COR-L47 (cell line): ENCODE results near the gene GSAP.
"Not testable (repeated sequence)": the region's sequence is repeated elsewhere in the genome, so short reads cannot be mapped to it uniquely, and the experiment has no call there.

Source experiments
- DNase-seq: peaks from one replicate; lab custom pipeline; 2025; lab: John Stamatoyannopoulos, UW

Gene GSAP

GRCh38 chr7:77415823-77416620 is at the start of gene GSAP:
TSS of gene GSAP (minus strand) at chr7:77416349. CDS start at chr7:77416321, 28 bp downstream.
- peak; percentile 25 for DNase-seq

GRCh38 chr7:77465256-77465655 is 49.1 kb upstream of the GSAP start:
- DNase-seq, result no peak

- DNase-seq, result no peak
Observed at GRCh38 chr7:77464589-77464988, 48.4 kb upstream of the GSAP start.

- DNase-seq, result not testable (repeated sequence)
Observed at GRCh38 chr7:77463632-77464031, 47.5 kb upstream of the GSAP start.

- no peak for DNase-seq
Observed at GRCh38 chr7:77461842-77462241, 45.7 kb upstream of the GSAP start.

GRCh38 chr7:77461246-77461645 is 45.1 kb upstream of the GSAP start:
- DNase-seq, result no peak

- DNase-seq, result no peak
Observed at GRCh38 chr7:77460057-77460486, 43.9 kb upstream of the GSAP start.

GRCh38 chr7:77459311-77459726 is 43.2 kb upstream of the GSAP start:
- no peak for DNase-seq

GRCh38 chr7:77458786-77459185 is 42.6 kb upstream of the GSAP start:
- DNase-seq, result no peak

- DNase-seq, result no peak
Observed at GRCh38 chr7:77457779-77458178, 41.6 kb upstream of the GSAP start.

- no peak for DNase-seq
Observed at GRCh38 chr7:77456696-77457095, 40.5 kb upstream of the GSAP start.

GRCh38 chr7:77455321-77455720 is 39.2 kb upstream of the GSAP start:
- DNase-seq, result no peak

- DNase-seq, result no peak
Observed at GRCh38 chr7:77454802-77455201, 38.7 kb upstream of the GSAP start.

GRCh38 chr7:77453531-77453930 is 37.4 kb upstream of the GSAP start:
- DNase-seq, result no peak

- not testable (repeated sequence) for DNase-seq
Observed at GRCh38 chr7:77451950-77452349, 35.8 kb upstream of the GSAP start.

- no peak for DNase-seq
Observed at GRCh38 chr7:77450613-77451012, 34.5 kb upstream of the GSAP start.

- no peak for DNase-seq
Observed at GRCh38 chr7:77450054-77450453, 33.9 kb upstream of the GSAP start.

- no peak for DNase-seq
Observed at GRCh38 chr7:77447616-77448015, 31.5 kb upstream of the GSAP start.

GRCh38 chr7:77444123-77444522 is 28.0 kb upstream of the GSAP start:
- DNase-seq, result no peak

- DNase-seq, result no peak
Observed at GRCh38 chr7:77443042-77443441, 26.9 kb upstream of the GSAP start.

GRCh38 chr7:77442636-77443035 is 26.5 kb upstream of the GSAP start:
- DNase-seq, result no peak

- DNase-seq, result no peak
Observed at GRCh38 chr7:77441046-77441445, 24.9 kb upstream of the GSAP start.

- DNase-seq, result peak; percentile 9
Observed at GRCh38 chr7:77439572-77439971, 23.4 kb upstream of the GSAP start.

GRCh38 chr7:77438131-77438530 is 22.0 kb upstream of the GSAP start:
- DNase-seq, result no peak
